Spleen (tissue), 11 donors: Measurements from ENCODE around the gene HIF3A. TPM values are rescaled to one million over a fixed set of nuclear protein-coding genes. Genes with fewer than 3 reads are reported as not detected.

Experiments
- DNase-seq: peaks from one replicate; pipeline ENCODE4 v3.0.0-alpha.2; 2020
- H3K27ac ChIP-seq, 8 donors: fragments of 200-600 bp; sonication (generic) in 7 of 8; 1 replicate in 4 of 8; 2 replicates in 4 of 8; pipeline versions ENCODE4 v1.5.0 to v1.8.0; 2016 to 2021; ENCODE audit warnings: inconsistent platforms in 4 of 8, mild to moderate bottlenecking in 4 of 8, moderate library complexity in 1 of 8
- H3K27me3 ChIP-seq, 7 donors: fragments of 200-600 bp; sonication (generic) in 6 of 7; replicated peaks in 1 of 7; 1 replicate in 4 of 7; 2 replicates in 3 of 7; pipeline versions ENCODE4 v1.5.0 to v1.8.0; 2016 to 2021; ENCODE audit warnings: inconsistent platforms in 3 of 7, mild to moderate bottlenecking in 1 of 7
- H3K36me3 ChIP-seq, 6 donors: fragments of 200-600 bp; sonication (generic) in 5 of 6; 1 replicate in 4 of 6; 2 replicates in 2 of 6; pipeline versions ENCODE4 v1.5.0 to v1.8.0; 2016 to 2021; ENCODE audit warnings: inconsistent platforms in 2 of 6
- H3K4me1 ChIP-seq, 6 donors: fragments of 200-600 bp; sonication (generic) in 5 of 6; 1 replicate in 3 of 6; 2 replicates in 3 of 6; pipeline versions ENCODE4 v1.5.0 to v1.8.0; 2016 to 2021; ENCODE audit warnings: inconsistent platforms in 3 of 6
- H3K4me3 ChIP-seq, 8 donors: fragments of 200-600 bp; sonication (generic) in 7 of 8; 1 replicate in 4 of 8; 2 replicates in 4 of 8; pipeline versions ENCODE4 v1.5.0 to v1.8.0; 2016 to 2021; ENCODE audit warnings: inconsistent platforms in 4 of 8, mild to moderate bottlenecking in 4 of 8, moderate library complexity in 2 of 8
- H3K9me3 ChIP-seq, 8 donors: fragments of 200-600 bp; sonication (generic) in 7 of 8; 1 replicate in 4 of 8; 2 replicates in 4 of 8; pipeline versions ENCODE4 v1.5.0 to v1.8.0; 2016 to 2021; ENCODE audit warnings: inconsistent platforms in 4 of 8
- CTCF ChIP-seq, 11 experiments: fragments of 200-600 bp in 7 of 11; fragments of 450-650 bp in 4 of 11; sonication (generic) in 4 of 11; IDR thresholded peaks in 8 of 11; conservative IDR thresholded peaks in 3 of 11; 1 replicate in 7 of 11; 2 replicates in 4 of 11; pipeline versions ENCODE4 v1.4.0 to v1.8.0; 2016 to 2021; ENCODE audit warnings: antibody characterized with exemption in 11 of 11, inconsistent platforms in 4 of 11, mild to moderate bottlenecking in 1 of 11
- POLR2A ChIP-seq, 3 donors: fragments of 450-650 bp; IDR thresholded peaks; one replicate each; pipeline ENCODE4 v1.5.1; 2017; ENCODE audit warnings: antibody characterized with exemption in 3 of 3, mild to moderate bottlenecking in 1 of 3
- POLR2AphosphoS5 ChIP-seq, 3 donors: sonication (generic); formaldehyde crosslinking; IDR thresholded peaks; one replicate each; pipeline ENCODE4 v1.5.1; 2017; ENCODE audit warnings: antibody characterized with exemption in 3 of 3
- WGBS, 5 donors: extraction: QIAGEN DNeasy Blood & Tissue Kit in 3 of 5; methylation state at CpG; one replicate each; pipeline versions ENCODE4 v1.1.5 to v1.1.7; 2013 to 2018; 5-methylcytosine and 5-hydroxymethylcytosine counted together
- intact Hi-C: fragments of 100-400 bp; cut with DNase I; formaldehyde crosslinking; loops from one replicate; pipeline ENCODE4 v1.15.0; 2023; ENCODE audit warnings: low total_unique reads
- polyA plus RNA-seq, 3 donors: library from polyadenylated mRNA; stranded (reverse); fragments of 200-250 nt; gene quantifications; one replicate each; pipeline ENCODE4 v1.2.1, GENCODE V29; 2013
- total RNA-seq, 7 donors: library from RNA; depleted of rRNA in 3 of 7; stranded (reverse); fragments of >200 nt in 3 of 7; fragmentation: NEBNext Ultra II Directional in 4 of 7; extraction: Animal tissue kit (Norgen Biotek cat#: 25700) in 4 of 7; gene quantifications; one replicate each; pipeline versions ENCODE4 v1.1.0 to v1.2.1, GENCODE V29; 2016 to 2021
- donor health status: healthy with polysubstance abuse.
- donor health status: DM: no; HTN: no; CAD: no; lungs with moderate emphysema.
- donor health status: DM: no; HTN: no; CAD: no.
- donor health status: Bipolar disorder and iron deficiency.
- donor health status: healthy.
- donor health status: DM: no; HTN: no; CAD: no.
- donor health status: DM: yes; HTN: yes; CAD: no.

The HIF3A gene
- total and polyA plus RNA-seq, 10 donors, result 5.0 to 126 (median 78.5) TPM

- no peak overlapping the region for H3K27ac ChIP-seq
- intact Hi-C loops, result no loop called here
Measured at GRCh38 chr19:46381756-46382345, 85.0 kb downstream of the HIF3A start.

DNA sequence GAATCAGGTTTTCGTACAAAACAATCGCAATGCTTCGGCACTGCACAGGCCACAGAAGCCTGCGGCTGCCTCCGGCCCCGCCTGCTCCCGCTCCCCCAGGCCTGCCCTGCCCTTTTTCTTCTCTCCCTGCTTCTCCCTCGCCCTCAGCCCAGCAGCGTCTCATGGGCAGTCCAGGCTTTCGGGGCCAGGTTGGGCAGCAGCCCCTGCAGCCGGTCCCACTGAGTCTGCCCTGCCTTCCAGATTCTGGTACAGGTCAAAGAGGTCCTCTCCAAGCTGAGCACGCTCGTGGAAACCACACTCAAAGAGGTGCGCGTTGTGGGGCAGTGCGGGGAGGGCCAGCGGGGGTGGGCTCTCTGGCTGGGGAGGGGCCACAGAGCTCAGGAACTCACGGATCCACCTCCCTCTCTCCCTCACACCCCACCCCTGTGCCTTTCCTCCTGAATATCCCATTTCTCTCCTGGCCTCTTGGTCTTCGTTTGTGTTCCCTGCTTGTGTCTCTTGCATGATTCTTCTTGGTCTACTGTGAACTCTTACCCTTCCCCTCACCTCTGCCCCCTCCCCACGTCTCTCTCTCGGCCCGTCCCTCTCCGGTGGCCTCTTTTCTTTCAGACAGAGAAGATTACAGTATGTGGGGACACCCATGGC, 86.5 kb downstream of the HIF3A start:
- no peak overlapping the region for H3K27ac ChIP-seq
- 84 to 90% (median 86%) methylated on average over 22 of the region's 23 CpGs for WGBS, 5 donors
- no peak overlapping the region for H3K4me3 ChIP-seq
- no peak for TF ChIP-seq POLR2A (IDR thresholded peaks at IDR 0.05)
- no peak for TF ChIP-seq CTCF (IDR thresholded peaks at IDR 0.05 in 8 of 11, conservative IDR thresholded peaks at IDR 0.05 in 3 of 11)
- peak in 1 of 3 donors; percentile 48 for TF ChIP-seq POLR2AphosphoS5 (IDR thresholded peaks at IDR 0.05)
- H3K27me3 ChIP-seq, result no peaks in the 10 kb centered on the region
- H3K36me3 ChIP-seq, result peaks cover 2 to 100% (median 89%) of the 10 kb centered on the region in 6 donors
- H3K4me1 ChIP-seq, result peaks cover 0 to 35% (median 4%) of the 10 kb centered on the region in 6 donors
- DNase-seq, result peak; percentile 53
- no peaks in the 10 kb centered on the region for H3K9me3 ChIP-seq
- intact Hi-C loops, result no loop called here

More at GRCh38 chr19:46381756-46382345, 85.0 kb downstream of the HIF3A start:
- no peaks in the 10 kb centered on the region for H3K27me3 ChIP-seq
- TF ChIP-seq CTCF (IDR thresholded peaks at IDR 0.05 in 8 of 11, conservative IDR thresholded peaks at IDR 0.05 in 3 of 11), result no peak
- peak in 1 of 3 donors; percentile 25 for TF ChIP-seq POLR2AphosphoS5 (IDR thresholded peaks at IDR 0.05)
- DNase-seq, result no peak
- 86 to 87% (median 86%) methylated on average over 15 of the region's 15 CpGs for WGBS, 5 donors
- H3K36me3 ChIP-seq, result peaks cover 2 to 100% (median 89%) of the 10 kb centered on the region in 6 donors
- H3K9me3 ChIP-seq, result no peaks in the 10 kb centered on the region
- peaks cover 0 to 44% (median 4%) of the 10 kb centered on the region in 6 donors for H3K4me1 ChIP-seq
- no peak overlapping the region for H3K4me3 ChIP-seq

- Histone ChIP-seq H3K9me3 (no peaks in the 10 kb centered on the region), H3K4me1 (peaks cover 0 to 31% (median 4%) of the 10 kb centered on the region in 6 donors), H3K27ac (no peak overlapping the region), H3K4me3 (no peak overlapping the region), H3K27me3 (no peaks in the 10 kb centered on the region), H3K36me3 (peaks cover 2 to 100% (median 92%) of the 10 kb centered on the region in 6 donors)
- 83 to 92% (median 88%) methylated on average over 6 to 7 of the region's 7 CpGs for WGBS, 5 donors
- TF ChIP-seq CTCF (IDR thresholded peaks at IDR 0.05 in 8 of 11, conservative IDR thresholded peaks at IDR 0.05 in 3 of 11) (no peak), POLR2AphosphoS5 (IDR thresholded peaks at IDR 0.05) (peak in 1 of 3 donors; percentile 38)
- DNase-seq, result peak; percentile 47
- intact Hi-C loops, result no loop called here
Measured at GRCh38 chr19:46383846-46384245, 87.0 kb downstream of the HIF3A start.

DNA sequence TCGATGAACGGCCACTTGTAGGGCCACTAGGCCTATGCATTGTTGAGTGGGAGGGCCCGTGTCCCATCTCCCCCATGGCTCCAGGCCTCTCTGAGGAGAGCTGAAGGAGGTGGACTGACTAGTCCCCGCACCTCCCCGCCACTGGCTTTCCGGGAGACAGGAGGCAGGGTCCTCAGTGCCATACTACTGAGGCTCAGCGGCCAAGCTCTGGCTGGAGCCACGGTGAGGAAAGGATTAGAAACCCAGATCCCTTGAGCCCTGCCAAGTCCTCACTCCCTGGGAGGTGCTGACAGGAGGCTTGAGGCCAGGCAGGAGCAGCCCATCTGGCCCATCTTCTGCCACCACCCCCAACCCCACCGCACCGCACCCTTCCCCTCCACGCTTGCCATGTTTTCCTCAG, 87.6 kb downstream of the HIF3A start:
- Histone ChIP-seq H3K9me3 (no peaks in the 10 kb centered on the region), H3K4me1 (peaks cover 0 to 31% (median 4%) of the 10 kb centered on the region in 6 donors), H3K4me3 (no peak overlapping the region), H3K36me3 (peaks cover 2 to 100% (median 89%) of the 10 kb centered on the region in 6 donors), H3K27me3 (no peaks in the 10 kb centered on the region), H3K27ac (no peak overlapping the region)
- intact Hi-C loops, result no loop called here
- WGBS, 5 donors, result 95 to 99% (median 96%) methylated on average over 8 to 11 of the region's 11 CpGs
- TF ChIP-seq CTCF (IDR thresholded peaks at IDR 0.05 in 8 of 11, conservative IDR thresholded peaks at IDR 0.05 in 3 of 11), result no peak
- TF ChIP-seq POLR2AphosphoS5 (IDR thresholded peaks at IDR 0.05), result peak in 1 of 3 donors; percentile 27
- peak; percentile 58 for DNase-seq
